HepG2 (cell line): ENCODE results near the gene ARPC1A. TPM values are rescaled to one million over a fixed set of nuclear protein-coding genes. Genes with fewer than 3 reads are reported as not detected.

ENCODE experiments used
- CBX1 ChIP-seq: IDR thresholded peaks from one replicate; pipeline ENCODE4 v1.6.1; 2016; ENCODE audit warnings: antibody characterized with exemption, low read depth
- GFI1 ChIP-seq: sonication (generic); formaldehyde crosslinking; IDR thresholded peaks from 2 replicates; pipeline ENCODE4 v1.5.0; 2020; ENCODE audit warnings: missing genetic modification reagents, mild to moderate bottlenecking, borderline replicate concordance
- NCOR1 ChIP-seq: fragments of 200-600 bp; sonication (generic); IDR thresholded peaks from 2 replicates; pipeline ENCODE4 v1.7.0; 2017; ENCODE audit warnings: antibody characterized with exemption, low read length, borderline replicate concordance
- NFIB ChIP-seq: sonication (generic); formaldehyde crosslinking; IDR thresholded peaks from 2 replicates; pipeline ENCODE4 v1.9.0; 2021; ENCODE audit warnings: missing genetic modification reagents, mild to moderate bottlenecking, borderline replicate concordance
- NFIC ChIP-seq: IDR thresholded peaks from 2 replicates; pipeline ENCODE4 v1.6.1; 2012; ENCODE audit warnings: mild to moderate bottlenecking, low read length, inconsistent platforms
- PAX8 ChIP-seq: sonication (generic); formaldehyde crosslinking; IDR thresholded peaks from 2 replicates; pipeline ENCODE4 v1.8.0; 2022; ENCODE audit warnings: mild to moderate bottlenecking, missing genetic modification reagents, borderline replicate concordance
- RFX1 ChIP-seq: fragments of 450-650 bp; IDR thresholded peaks from 2 replicates; pipeline ENCODE4 v1.6.1; 2017
- RFX5 ChIP-seq: IDR thresholded peaks from 2 replicates; pipeline ENCODE4 v1.6.1; 2011; ENCODE audit warnings: low read depth, low read length, improper control_type of control experiment
- SP1 ChIP-seq, 2 experiments: fragments of 450-650 bp in 1 of 2; sonication (generic) in 1 of 2; formaldehyde crosslinking in 1 of 2; IDR thresholded peaks; 2 replicates each; pipeline versions ENCODE4 v1.4.0 to v1.6.1; 2016 to 2020; ENCODE audit warnings: missing genetic modification reagents in 1 of 2
- ZFP90 ChIP-seq: sonication (generic); formaldehyde crosslinking; IDR thresholded peaks from 2 replicates; pipeline ENCODE4 v1.8.0; 2022; ENCODE audit warnings: missing genetic modification reagents, mild to moderate bottlenecking, inconsistent platforms, borderline replicate concordance
- ZNF12 ChIP-seq: sonication (generic); formaldehyde crosslinking; IDR thresholded peaks from 2 replicates; pipeline ENCODE4 v1.5.0; 2020; ENCODE audit warnings: missing genetic modification reagents
- ZNF292 ChIP-seq: sonication (generic); formaldehyde crosslinking; IDR thresholded peaks from 2 replicates; pipeline ENCODE4 v1.8.1; 2022; ENCODE audit warnings: mild to moderate bottlenecking, low read depth, missing genetic modification reagents, borderline replicate concordance
- ZNF383 ChIP-seq: sonication (generic); formaldehyde crosslinking; IDR thresholded peaks from 2 replicates; pipeline ENCODE4 v1.4.0; 2020; ENCODE audit warnings: missing genetic modification reagents, mild to moderate bottlenecking, borderline replicate concordance
- ZNF430 ChIP-seq: sonication (generic); formaldehyde crosslinking; IDR thresholded peaks from 2 replicates; pipeline ENCODE4 v1.9.0; 2021; ENCODE audit warnings: mild to moderate bottlenecking, missing genetic modification reagents
- ZNF589 ChIP-seq: sonication (generic); formaldehyde crosslinking; conservative IDR thresholded peaks from 2 replicates; pipeline ENCODE4 v1.8.0; 2022; ENCODE audit warnings: mild to moderate bottlenecking, moderate library complexity, missing genetic modification reagents
- ZNF780A ChIP-seq: sonication (generic); formaldehyde crosslinking; IDR thresholded peaks from 2 replicates; pipeline ENCODE4 v1.8.0; 2022; ENCODE audit warnings: mild to moderate bottlenecking, missing genetic modification reagents, moderate library complexity
- ZNF839 ChIP-seq: sonication (generic); formaldehyde crosslinking; IDR thresholded peaks from 2 replicates; pipeline ENCODE4 v1.4.0; 2020; ENCODE audit warnings: missing genetic modification reagents, mild to moderate bottlenecking, borderline replicate concordance
- polyA plus RNA-seq, 8 experiments: library from polyadenylated mRNA; depleted of rRNA in 3 of 8; stranded (reverse) in 7 of 8; unstranded in 1 of 8; fragments of >200 nt; fragmentation: Illumina TruSeq in 4 of 8; extraction: Trizol in 4 of 8; gene quantifications; 2 replicates each; pipeline versions ENCODE4 v1.2.1 to v1.2.3, GENCODE V29; 2011 to 2016; ENCODE audit warnings: low read depth in 4 of 8, missing spikeins in 1 of 8, mixed read lengths in 1 of 8; ENCODE audit not compliant: insufficient read depth in 1 of 8
- total RNA-seq, 5 experiments: library from RNA; depleted of rRNA; stranded (reverse); fragments of >200 nt; fragmentation: Illumina TruSeq; extraction: Trizol; gene quantifications; 2 replicates each; pipeline ENCODE4 v1.2.3, GENCODE V29; 2016; ENCODE audit warnings: low read depth in 1 of 5
- TF ChIP-seq, protein P1 (sequence below): sonication (generic); formaldehyde crosslinking; IDR thresholded peaks from 2 replicates; pipeline ENCODE4 v1.5.0; 2020; ENCODE audit warnings: missing genetic modification reagents
- TF ChIP-seq, protein P2 (sequence below): sonication (generic); formaldehyde crosslinking; IDR thresholded peaks from 2 replicates; pipeline ENCODE4; 2020; ENCODE audit warnings: missing genetic modification reagents, mild to moderate bottlenecking, borderline replicate concordance
- TF ChIP-seq, protein P3 (sequence below): IDR thresholded peaks from 2 replicates; pipeline ENCODE4 v1.6.1; 2016; ENCODE audit warnings: low read depth, missing genetic modification reagents, missing compliant biosample characterization

Gene ARPC1A
- total and polyA plus RNA-seq, 2 of the 13 experiments (the other 11 are each of a cell fraction or from before 2014, with no cell fraction given) = 44.3 to 88.5 TPM

DNA sequence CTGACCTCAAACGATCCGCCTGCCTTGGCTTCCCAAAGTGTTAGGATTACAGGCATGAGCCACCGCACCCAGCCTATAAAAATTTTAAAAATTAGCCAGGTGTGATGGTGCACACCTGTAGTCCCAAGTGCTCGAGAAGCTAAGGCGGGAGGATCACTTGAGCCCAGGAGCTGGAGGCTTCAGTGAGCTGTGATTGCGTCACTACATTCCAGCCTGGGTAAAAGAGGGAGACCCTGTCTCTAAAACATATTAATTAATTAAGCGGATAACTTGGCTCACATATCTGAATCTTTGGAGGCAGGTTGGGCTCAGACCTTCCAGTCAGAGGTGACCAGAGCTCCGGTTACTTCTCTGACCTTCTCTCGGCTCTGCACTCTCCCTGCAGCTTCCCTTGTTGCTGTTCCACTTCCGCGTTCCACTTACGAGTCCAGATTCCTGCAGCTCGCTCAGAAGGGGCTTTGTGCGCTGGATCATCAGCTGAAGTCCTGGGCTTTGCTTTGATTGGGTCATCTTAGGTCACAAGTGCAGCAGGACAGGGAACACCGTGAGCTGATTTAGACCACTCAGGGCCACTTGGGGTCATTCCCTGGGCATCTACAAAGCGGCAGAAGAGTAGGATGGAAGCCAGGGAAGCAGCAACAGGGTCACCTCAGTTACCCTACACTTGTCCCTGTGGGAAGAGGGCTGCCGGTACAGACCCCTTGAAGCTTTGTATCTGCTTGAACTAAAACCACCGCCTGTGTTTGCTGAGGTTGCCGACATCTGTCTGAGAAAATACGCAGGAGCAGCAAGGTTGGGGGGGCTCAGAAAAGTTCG lies 46.8 kb downstream of the ARPC1A start (continued):
- TF ChIP-seq PAX8 (no peak), ZNF780A (CRISPR knock-in tag) (no peak), ZNF12 (CRISPR knock-in tag) (peak; percentile 25; the same call in 1 of the 2 replicates), ZNF589 (CRISPR knock-in tag) (peak; percentile 47; the same call in 1 of the 2 replicates), ZNF383 (CRISPR knock-in tag) (no peak), NFIB (CRISPR knock-in tag) (no peak), NCOR1 (peak; percentile 80; the same call in 1 of the 2 replicates), RFX5 (no peak; the same call in 1 of the 2 replicates), ZNF430 (CRISPR knock-in tag) (0 out of 2 replicates have a peak, but pooled peaks have one; percentile 47), RFX1 (no peak), ZNF839 (CRISPR knock-in tag) (no peak), ZFP90 (CRISPR knock-in tag) (no peak), SP1 (IDR thresholded peaks at IDR 0.05) (no peak), SP1 (CRISPR knock-in tag; IDR thresholded peaks at IDR 0.05) (no peak), CBX1 (no peak), NFIC (no peak), ZNF292 (CRISPR knock-in tag) (peak; percentile 98; the same call in 1 of the 2 replicates), GFI1 (CRISPR knock-in tag) (peak; percentile 99)
- TF ChIP-seq, protein P1, sequence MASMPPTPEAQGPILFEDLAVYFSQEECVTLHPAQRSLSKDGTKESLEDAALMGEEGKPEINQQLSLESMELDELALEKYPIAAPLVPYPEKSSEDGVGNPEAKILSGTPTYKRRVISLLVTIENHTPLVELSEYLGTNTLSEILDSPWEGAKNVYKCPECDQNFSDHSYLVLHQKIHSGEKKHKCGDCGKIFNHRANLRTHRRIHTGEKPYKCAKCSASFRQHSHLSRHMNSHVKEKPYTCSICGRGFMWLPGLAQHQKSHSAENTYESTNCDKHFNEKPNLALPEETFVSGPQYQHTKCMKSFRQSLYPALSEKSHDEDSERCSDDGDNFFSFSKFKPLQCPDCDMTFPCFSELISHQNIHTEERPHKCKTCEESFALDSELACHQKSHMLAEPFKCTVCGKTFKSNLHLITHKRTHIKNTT (CRISPR knock-in tag) = no peak
- TF ChIP-seq, protein P2, sequence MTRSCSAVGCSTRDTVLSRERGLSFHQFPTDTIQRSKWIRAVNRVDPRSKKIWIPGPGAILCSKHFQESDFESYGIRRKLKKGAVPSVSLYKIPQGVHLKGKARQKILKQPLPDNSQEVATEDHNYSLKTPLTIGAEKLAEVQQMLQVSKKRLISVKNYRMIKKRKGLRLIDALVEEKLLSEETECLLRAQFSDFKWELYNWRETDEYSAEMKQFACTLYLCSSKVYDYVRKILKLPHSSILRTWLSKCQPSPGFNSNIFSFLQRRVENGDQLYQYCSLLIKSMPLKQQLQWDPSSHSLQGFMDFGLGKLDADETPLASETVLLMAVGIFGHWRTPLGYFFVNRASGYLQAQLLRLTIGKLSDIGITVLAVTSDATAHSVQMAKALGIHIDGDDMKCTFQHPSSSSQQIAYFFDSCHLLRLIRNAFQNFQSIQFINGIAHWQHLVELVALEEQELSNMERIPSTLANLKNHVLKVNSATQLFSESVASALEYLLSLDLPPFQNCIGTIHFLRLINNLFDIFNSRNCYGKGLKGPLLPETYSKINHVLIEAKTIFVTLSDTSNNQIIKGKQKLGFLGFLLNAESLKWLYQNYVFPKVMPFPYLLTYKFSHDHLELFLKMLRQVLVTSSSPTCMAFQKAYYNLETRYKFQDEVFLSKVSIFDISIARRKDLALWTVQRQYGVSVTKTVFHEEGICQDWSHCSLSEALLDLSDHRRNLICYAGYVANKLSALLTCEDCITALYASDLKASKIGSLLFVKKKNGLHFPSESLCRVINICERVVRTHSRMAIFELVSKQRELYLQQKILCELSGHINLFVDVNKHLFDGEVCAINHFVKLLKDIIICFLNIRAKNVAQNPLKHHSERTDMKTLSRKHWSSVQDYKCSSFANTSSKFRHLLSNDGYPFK (CRISPR knock-in tag) = 0 out of 2 replicates have a peak, but pooled peaks have one; percentile 30
- TF ChIP-seq, protein P3, sequence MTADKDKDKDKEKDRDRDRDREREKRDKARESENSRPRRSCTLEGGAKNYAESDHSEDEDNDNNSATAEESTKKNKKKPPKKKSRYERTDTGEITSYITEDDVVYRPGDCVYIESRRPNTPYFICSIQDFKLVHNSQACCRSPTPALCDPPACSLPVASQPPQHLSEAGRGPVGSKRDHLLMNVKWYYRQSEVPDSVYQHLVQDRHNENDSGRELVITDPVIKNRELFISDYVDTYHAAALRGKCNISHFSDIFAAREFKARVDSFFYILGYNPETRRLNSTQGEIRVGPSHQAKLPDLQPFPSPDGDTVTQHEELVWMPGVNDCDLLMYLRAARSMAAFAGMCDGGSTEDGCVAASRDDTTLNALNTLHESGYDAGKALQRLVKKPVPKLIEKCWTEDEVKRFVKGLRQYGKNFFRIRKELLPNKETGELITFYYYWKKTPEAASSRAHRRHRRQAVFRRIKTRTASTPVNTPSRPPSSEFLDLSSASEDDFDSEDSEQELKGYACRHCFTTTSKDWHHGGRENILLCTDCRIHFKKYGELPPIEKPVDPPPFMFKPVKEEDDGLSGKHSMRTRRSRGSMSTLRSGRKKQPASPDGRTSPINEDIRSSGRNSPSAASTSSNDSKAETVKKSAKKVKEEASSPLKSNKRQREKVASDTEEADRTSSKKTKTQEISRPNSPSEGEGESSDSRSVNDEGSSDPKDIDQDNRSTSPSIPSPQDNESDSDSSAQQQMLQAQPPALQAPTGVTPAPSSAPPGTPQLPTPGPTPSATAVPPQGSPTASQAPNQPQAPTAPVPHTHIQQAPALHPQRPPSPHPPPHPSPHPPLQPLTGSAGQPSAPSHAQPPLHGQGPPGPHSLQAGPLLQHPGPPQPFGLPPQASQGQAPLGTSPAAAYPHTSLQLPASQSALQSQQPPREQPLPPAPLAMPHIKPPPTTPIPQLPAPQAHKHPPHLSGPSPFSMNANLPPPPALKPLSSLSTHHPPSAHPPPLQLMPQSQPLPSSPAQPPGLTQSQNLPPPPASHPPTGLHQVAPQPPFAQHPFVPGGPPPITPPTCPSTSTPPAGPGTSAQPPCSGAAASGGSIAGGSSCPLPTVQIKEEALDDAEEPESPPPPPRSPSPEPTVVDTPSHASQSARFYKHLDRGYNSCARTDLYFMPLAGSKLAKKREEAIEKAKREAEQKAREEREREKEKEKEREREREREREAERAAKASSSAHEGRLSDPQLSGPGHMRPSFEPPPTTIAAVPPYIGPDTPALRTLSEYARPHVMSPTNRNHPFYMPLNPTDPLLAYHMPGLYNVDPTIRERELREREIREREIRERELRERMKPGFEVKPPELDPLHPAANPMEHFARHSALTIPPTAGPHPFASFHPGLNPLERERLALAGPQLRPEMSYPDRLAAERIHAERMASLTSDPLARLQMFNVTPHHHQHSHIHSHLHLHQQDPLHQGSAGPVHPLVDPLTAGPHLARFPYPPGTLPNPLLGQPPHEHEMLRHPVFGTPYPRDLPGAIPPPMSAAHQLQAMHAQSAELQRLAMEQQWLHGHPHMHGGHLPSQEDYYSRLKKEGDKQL (CRISPR knock-in tag) = no peak
